ENCODE measurements around the gene CPT2.

Gene CPT2

GRCh38 chr1:53220171-53220961 is 23.7 kb downstream of the CPT2 start, which contains the start of gene CZIB:
Gene CZIB, minus strand, starts transcription at chr1:53220634. Its CDS starts 59 bp downstream, at chr1:53220575.
- peak within 1 kb of the TSS; percentile 79 for H2AFZ ChIP-seq (ENCODE audit: low read length)

GRCh38 chr1:53220962-53221286 is 24.3 kb downstream of the CPT2 start:
- no peak for DNase-seq

More at GRCh38 chr1:53220171-53220961, 23.7 kb downstream of the CPT2 start, which contains the start of gene CZIB:
- Histone ChIP-seq H4K20me1 (ENCODE audit: insufficient read depth, low read length) (no peaks in the 10 kb centered on the region), H3K4me3 (ENCODE audit: low read length) (peak within 1 kb of the TSS; percentile 77), H3K9me3 (replicated peaks; ENCODE audit: insufficient read depth, low read length) (no peaks in the 10 kb centered on the region), H3K4me2 (ENCODE audit: low read depth, low read length) (peak within 1 kb of the TSS; percentile 93), H3K36me3 (replicated peaks; ENCODE audit: insufficient read depth, low read length) (no peaks in the 10 kb centered on the region), H3K4me1 (ENCODE audit: low read length) (peaks cover 12% of the 10 kb centered on the region; the same call in 1 of the 2 replicates), H3K9ac (ENCODE audit: low read length) (peak within 1 kb of the TSS; percentile 84), H3K9me2 (replicated peaks; ENCODE audit: insufficient read depth, low read length) (no peaks in the 10 kb centered on the region), H3K27ac (ENCODE audit: low read length) (peak within 1 kb of the TSS; percentile 76), H3F3A (ENCODE audit: insufficient read depth, low read length) (no peaks in the 10 kb centered on the region), H3K27me3 (replicated peaks; ENCODE audit: insufficient read depth, low read length) (no peaks in the 10 kb centered on the region), H3K79me2 (ENCODE audit: low read length) (peaks cover 7% of the 10 kb centered on the region)
- TF ChIP-seq EZH2phosphoT487 (IDR thresholded peaks at IDR 0.05; ENCODE audit: low read length) (no peak), EZH2 (optimal IDR thresholded peaks at IDR 0.05; ENCODE audit: low read depth, low read length) (no peak)
- DNase-seq: peak; percentile 95

GRCh38 chr1:53237638-53238037 is 41.0 kb downstream of the CPT2 start:
- H4K20me1 ChIP-seq (ENCODE audit: insufficient read depth, low read length): no peaks in the 10 kb centered on the region
- TF ChIP-seq CTCF (IDR thresholded peaks at IDR 0.05; ENCODE audit: low read length): no peak
- TF ChIP-seq EZH2 (optimal IDR thresholded peaks at IDR 0.05; ENCODE audit: low read depth, low read length): no peak
- TF ChIP-seq EZH2phosphoT487 (IDR thresholded peaks at IDR 0.05; ENCODE audit: low read length): no peak
- H3K27ac ChIP-seq (ENCODE audit: low read length): peak overlapping the region; percentile 52; the same call in 1 of the 2 replicates
- no peaks in the 10 kb centered on the region for H3K9me3 ChIP-seq (replicated peaks; ENCODE audit: insufficient read depth, low read length)
- no peaks in the 10 kb centered on the region for H3K9me2 ChIP-seq (replicated peaks; ENCODE audit: insufficient read depth, low read length)
- H3K4me3 ChIP-seq (ENCODE audit: low read length): peak overlapping the region; percentile 97
- H3F3A ChIP-seq (ENCODE audit: insufficient read depth, low read length): peaks cover 8% of the 10 kb centered on the region
- H3K36me3 ChIP-seq (replicated peaks; ENCODE audit: insufficient read depth, low read length): peaks cover under 1% of the 10 kb centered on the region; the same call in 1 of the 2 replicates
- peaks cover 4% of the 10 kb centered on the region; the same call in 1 of the 2 replicates for H3K4me1 ChIP-seq (ENCODE audit: low read length)
- H2AFZ ChIP-seq (ENCODE audit: low read length): peak overlapping the region; percentile 73
- H3K79me2 ChIP-seq (ENCODE audit: low read length): peaks cover 42% of the 10 kb centered on the region
- no peaks in the 10 kb centered on the region for H3K27me3 ChIP-seq (replicated peaks; ENCODE audit: insufficient read depth, low read length)
- H3K4me2 ChIP-seq (ENCODE audit: low read depth, low read length): peak overlapping the region; percentile 70
- DNase-seq: no peak
- H3K9ac ChIP-seq (ENCODE audit: low read length): peak overlapping the region; percentile 87

More at GRCh38 chr1:53220962-53221286, 24.3 kb downstream of the CPT2 start:
- H3K79me2 ChIP-seq (ENCODE audit: low read length): peaks cover 7% of the 10 kb centered on the region
- H3K9me2 ChIP-seq (replicated peaks; ENCODE audit: insufficient read depth, low read length): no peaks in the 10 kb centered on the region
- peak overlapping the region; percentile 84 for H3K9ac ChIP-seq (ENCODE audit: low read length)
- H2AFZ ChIP-seq (ENCODE audit: low read length): peak overlapping the region; percentile 79
- TF ChIP-seq EZH2phosphoT487 (IDR thresholded peaks at IDR 0.05; ENCODE audit: low read length): no peak
- no peak for TF ChIP-seq EZH2 (optimal IDR thresholded peaks at IDR 0.05; ENCODE audit: low read depth, low read length)
- no peak for TF ChIP-seq CTCF (IDR thresholded peaks at IDR 0.05; ENCODE audit: low read length)
- no peaks in the 10 kb centered on the region for H3K9me3 ChIP-seq (replicated peaks; ENCODE audit: insufficient read depth, low read length)
- peaks cover 12% of the 10 kb centered on the region; the same call in 1 of the 2 replicates for H3K4me1 ChIP-seq (ENCODE audit: low read length)
- H3K4me2 ChIP-seq (ENCODE audit: low read depth, low read length): peak overlapping the region; percentile 93
- H3K36me3 ChIP-seq (replicated peaks; ENCODE audit: insufficient read depth, low read length): no peaks in the 10 kb centered on the region
- H3K4me3 ChIP-seq (ENCODE audit: low read length): peak overlapping the region; percentile 77
- peak overlapping the region; percentile 76; the same call in 1 of the 2 replicates for H3K27ac ChIP-seq (ENCODE audit: low read length)
- 0 out of 2 replicates have a peak, but pooled peaks cover 1% of the 10 kb centered on the region for H3F3A ChIP-seq (ENCODE audit: insufficient read depth, low read length)
- H3K27me3 ChIP-seq (replicated peaks; ENCODE audit: insufficient read depth, low read length): no peaks in the 10 kb centered on the region
- no peaks in the 10 kb centered on the region for H4K20me1 ChIP-seq (ENCODE audit: insufficient read depth, low read length)

Data from MM.1S (cell line).